ENCODE measurements around the gene ANAPC5.

- no peak for TF ChIP-seq SIN3A (IDR thresholded peaks at IDR 0.05; ENCODE audit: borderline replicate concordance, insufficient read depth, low read length)
- no peak for TF ChIP-seq POLR2AphosphoS5 (IDR thresholded peaks at IDR 0.05; ENCODE audit: low read depth, low read length)
- TF ChIP-seq REST (IDR thresholded peaks at IDR 0.05; ENCODE audit: insufficient read depth in 1 of 2, low read depth in 2 of 2, low read length in 2 of 2), result no peak
- no peak for TF ChIP-seq TAF1 (IDR thresholded peaks at IDR 0.05; ENCODE audit: borderline replicate concordance, insufficient read depth, low read length)
- TF ChIP-seq FOXP2 (optimal IDR thresholded peaks at IDR 0.05; ENCODE audit: borderline replicate concordance, extremely low read depth, extremely low read length, insufficient read depth), result no peak
These were observed 64.8 kb downstream of the ANAPC5 start for GRCh38 chr12:121287267-121287954.
